Measurements from ENCODE around the gene KRTAP12-2.
A peak's percentile ranks its signal among the peaks of the same experiment; 100 is the strongest.

The KRTAP12-2 gene

DNA sequence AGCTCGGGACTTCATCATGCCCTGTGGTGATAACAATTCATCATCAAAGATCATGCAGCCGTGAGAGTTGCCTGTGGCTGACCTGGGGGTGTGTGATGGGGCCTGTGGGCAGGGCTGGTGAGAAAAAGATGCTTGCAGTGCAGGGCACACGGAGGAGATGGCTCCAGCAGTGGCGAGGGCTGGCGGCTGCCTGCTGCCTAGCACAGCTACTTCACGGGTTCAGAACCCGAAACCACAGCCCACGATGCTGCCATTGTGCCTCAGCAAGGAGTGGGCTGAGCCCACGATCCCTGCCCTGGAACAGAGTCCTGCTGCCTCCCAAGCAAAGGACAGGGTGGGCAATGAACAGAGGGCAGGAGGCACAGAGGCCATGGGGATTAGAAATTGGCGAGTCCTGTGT lies 40.5 kb downstream of the KRTAP12-2 start:
- Histone ChIP-seq H3K79me2 (ENCODE audit: control insufficient read depth, insufficient read depth, low read length) (no peaks in the 10 kb centered on the region), H3K36me3 (ENCODE audit: control insufficient read depth, insufficient read depth, low read length) (no peaks in the 10 kb centered on the region), H3K4me2 (ENCODE audit: low read length) (no peak overlapping the region), H2BK15ac (replicated peaks; ENCODE audit: low read depth) (no peak overlapping the region), H3K4ac (ENCODE audit: low read depth, low read length) (no peak overlapping the region), H3K79me1 (ENCODE audit: low read length) (no peaks in the 10 kb centered on the region), H3K18ac (ENCODE audit: low read length) (no peak overlapping the region), H3K4me1 (ENCODE audit: control insufficient read depth, low read depth, low read length) (no peaks in the 10 kb centered on the region), H2BK5ac (ENCODE audit: low read length) (no peak overlapping the region), H3K56ac (ENCODE audit: low read length) (no peak overlapping the region), H3K27ac (ENCODE audit: low read depth, low read length) (no peak overlapping the region), H3K9ac (ENCODE audit: low read length) (no peak overlapping the region), H3K23ac (ENCODE audit: low read length) (no peak overlapping the region), H3K4me3 (ENCODE audit: low read length) (no peak overlapping the region), H2BK120ac (ENCODE audit: low read depth, low read length) (no peak overlapping the region), H4K5ac (ENCODE audit: low read length) (no peak overlapping the region), H4K8ac (ENCODE audit: low read depth, low read length) (no peak overlapping the region), H2AK5ac (ENCODE audit: low read length) (no peak overlapping the region), H3K27me3 (ENCODE audit: insufficient read depth, low read length, poor library complexity) (no peaks in the 10 kb centered on the region)
- no CpG with 5 or more reads among the region's 10 CpGs for WGBS (ENCODE audit: extremely low coverage, insufficient coverage, low lambda C conversion rate)
- DNase-seq: no peak

DNA sequence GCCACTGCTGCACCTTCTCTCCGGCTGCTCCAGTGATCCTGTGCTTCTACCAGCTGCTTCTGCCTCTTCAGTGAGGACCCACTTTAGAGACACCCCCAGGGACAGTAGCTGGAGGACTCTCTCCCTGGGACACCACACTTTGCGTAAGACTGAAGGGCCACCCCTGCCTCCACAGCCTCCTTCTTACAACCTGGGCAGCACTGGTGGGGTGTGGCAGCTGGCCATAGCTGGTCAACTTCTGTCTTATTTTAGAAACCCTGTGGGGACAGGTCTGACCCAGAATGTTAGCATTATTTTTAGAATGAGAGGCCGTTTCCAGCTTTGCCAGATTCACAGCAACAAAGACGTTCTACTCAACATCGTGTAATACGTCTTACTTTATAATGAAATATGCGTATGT lies 41.0 kb downstream of the KRTAP12-2 start:
- Histone ChIP-seq H3K18ac (ENCODE audit: low read length) (no peak overlapping the region), H2BK120ac (ENCODE audit: low read depth, low read length) (no peak overlapping the region), H3K36me3 (ENCODE audit: control insufficient read depth, insufficient read depth, low read length) (no peaks in the 10 kb centered on the region), H2BK15ac (replicated peaks; ENCODE audit: low read depth) (no peak overlapping the region), H3K27ac (ENCODE audit: low read depth, low read length) (no peak overlapping the region), H3K79me1 (ENCODE audit: low read length) (no peaks in the 10 kb centered on the region), H4K8ac (ENCODE audit: low read depth, low read length) (no peak overlapping the region), H4K5ac (ENCODE audit: low read length) (no peak overlapping the region), H3K79me2 (ENCODE audit: control insufficient read depth, insufficient read depth, low read length) (no peaks in the 10 kb centered on the region), H3K4me1 (ENCODE audit: control insufficient read depth, low read depth, low read length) (no peaks in the 10 kb centered on the region), H3K56ac (ENCODE audit: low read length) (no peak overlapping the region), H3K9ac (ENCODE audit: low read length) (no peak overlapping the region), H2BK5ac (ENCODE audit: low read length) (no peak overlapping the region), H3K23ac (ENCODE audit: low read length) (no peak overlapping the region), H3K27me3 (ENCODE audit: insufficient read depth, low read length, poor library complexity) (no peaks in the 10 kb centered on the region), H3K4me2 (ENCODE audit: low read length) (no peak overlapping the region), H3K4ac (ENCODE audit: low read depth, low read length) (no peak overlapping the region), H3K4me3 (ENCODE audit: low read length) (no peak overlapping the region), H2AK5ac (ENCODE audit: low read length) (no peak overlapping the region)
- no peak for DNase-seq
- no CpG with 5 or more reads among the region's 7 CpGs for whole genome bisulfite sequencing (ENCODE audit: extremely low coverage, insufficient coverage, low lambda C conversion rate)

DNA sequence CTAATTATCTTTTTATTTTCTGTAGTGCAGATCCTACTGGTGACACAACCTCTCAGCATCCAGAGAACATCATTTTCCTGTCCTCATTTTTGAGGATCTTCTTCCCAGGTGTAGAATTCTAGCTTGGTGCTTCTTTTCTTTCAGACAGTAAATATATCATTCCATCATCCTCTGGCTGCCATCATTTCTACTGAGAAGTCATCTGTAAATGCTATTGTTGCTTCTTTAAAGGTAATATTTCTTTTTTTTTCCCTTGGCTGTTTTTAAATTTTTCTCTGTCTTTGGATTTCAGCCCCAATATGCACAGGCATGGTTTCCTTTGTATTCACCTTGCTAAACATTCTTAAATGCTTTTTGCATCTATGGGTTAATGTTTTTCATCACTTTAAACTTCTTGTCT lies 43.2 kb downstream of the KRTAP12-2 start:
- Histone ChIP-seq H3K79me1 (ENCODE audit: low read length) (no peaks in the 10 kb centered on the region), H3K4ac (ENCODE audit: low read depth, low read length) (no peak overlapping the region), H4K5ac (ENCODE audit: low read length) (no peak overlapping the region), H3K4me2 (ENCODE audit: low read length) (no peak overlapping the region), H3K36me3 (ENCODE audit: control insufficient read depth, insufficient read depth, low read length) (no peaks in the 10 kb centered on the region), H3K56ac (ENCODE audit: low read length) (no peak overlapping the region), H3K79me2 (ENCODE audit: control insufficient read depth, insufficient read depth, low read length) (no peaks in the 10 kb centered on the region), H2BK120ac (ENCODE audit: low read depth, low read length) (no peak overlapping the region), H4K8ac (ENCODE audit: low read depth, low read length) (no peak overlapping the region), H2BK15ac (replicated peaks; ENCODE audit: low read depth) (no peak overlapping the region), H3K23ac (ENCODE audit: low read length) (no peak overlapping the region), H2BK5ac (ENCODE audit: low read length) (no peak overlapping the region), H2AK5ac (ENCODE audit: low read length) (no peak overlapping the region), H3K4me1 (ENCODE audit: control insufficient read depth, low read depth, low read length) (peaks cover 4% of the 10 kb centered on the region), H3K18ac (ENCODE audit: low read length) (no peak overlapping the region), H3K27me3 (ENCODE audit: insufficient read depth, low read length, poor library complexity) (no peaks in the 10 kb centered on the region), H3K27ac (ENCODE audit: low read depth, low read length) (no peak overlapping the region), H3K4me3 (ENCODE audit: low read length) (no peak overlapping the region), H3K9ac (ENCODE audit: low read length) (no peak overlapping the region)
- no peak for DNase-seq

DNA sequence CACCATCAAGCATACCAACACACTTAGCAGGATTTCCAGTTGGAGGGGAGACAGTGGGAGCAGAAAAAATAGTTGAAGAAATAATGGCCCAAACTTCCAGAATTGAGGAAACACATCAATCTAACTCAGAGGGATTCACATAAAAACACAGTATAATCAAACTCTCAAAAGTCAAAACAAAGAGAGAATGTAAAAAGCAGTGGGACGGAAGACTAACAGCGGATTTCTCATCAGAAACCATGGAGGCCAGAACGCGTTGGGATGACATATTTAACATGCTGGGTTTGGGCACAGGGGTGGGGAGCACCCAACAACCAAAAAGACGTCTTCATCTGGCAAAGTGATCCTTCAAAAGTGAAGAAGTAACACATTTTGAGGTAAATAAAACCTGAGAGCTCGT lies 46.8 kb downstream of the KRTAP12-2 start:
- WGBS (ENCODE audit: extremely low coverage, insufficient coverage, low lambda C conversion rate): no CpG with 5 or more reads among the region's 6 CpGs
- H3K4me2 ChIP-seq (ENCODE audit: low read length): no peak overlapping the region
- H3K4ac ChIP-seq (ENCODE audit: low read depth, low read length): no peak overlapping the region
- no peaks in the 10 kb centered on the region for H3K79me1 ChIP-seq (ENCODE audit: low read length)
- H2AK5ac ChIP-seq (ENCODE audit: low read length): no peak overlapping the region
- no peak overlapping the region for H3K18ac ChIP-seq (ENCODE audit: low read length)
- no peak overlapping the region for H3K23ac ChIP-seq (ENCODE audit: low read length)
- H2BK15ac ChIP-seq (replicated peaks; ENCODE audit: low read depth): no peak overlapping the region
- no peak overlapping the region for H4K5ac ChIP-seq (ENCODE audit: low read length)
- H2BK5ac ChIP-seq (ENCODE audit: low read length): no peak overlapping the region
- no peak for DNase-seq
- no peak overlapping the region for H3K56ac ChIP-seq (ENCODE audit: low read length)
- H3K27me3 ChIP-seq (ENCODE audit: insufficient read depth, low read length, poor library complexity): no peaks in the 10 kb centered on the region
- H3K9ac ChIP-seq (ENCODE audit: low read length): no peak overlapping the region
- H3K79me2 ChIP-seq (ENCODE audit: control insufficient read depth, insufficient read depth, low read length): no peaks in the 10 kb centered on the region
- H3K4me1 ChIP-seq (ENCODE audit: control insufficient read depth, low read depth, low read length): peaks cover 4% of the 10 kb centered on the region
- H4K8ac ChIP-seq (ENCODE audit: low read depth, low read length): no peak overlapping the region
- H3K36me3 ChIP-seq (ENCODE audit: control insufficient read depth, insufficient read depth, low read length): no peaks in the 10 kb centered on the region
- H3K27ac ChIP-seq (ENCODE audit: low read depth, low read length): no peak overlapping the region
- H3K4me3 ChIP-seq (ENCODE audit: low read length): no peak overlapping the region
- H2BK120ac ChIP-seq (ENCODE audit: low read depth, low read length): no peak overlapping the region

DNA sequence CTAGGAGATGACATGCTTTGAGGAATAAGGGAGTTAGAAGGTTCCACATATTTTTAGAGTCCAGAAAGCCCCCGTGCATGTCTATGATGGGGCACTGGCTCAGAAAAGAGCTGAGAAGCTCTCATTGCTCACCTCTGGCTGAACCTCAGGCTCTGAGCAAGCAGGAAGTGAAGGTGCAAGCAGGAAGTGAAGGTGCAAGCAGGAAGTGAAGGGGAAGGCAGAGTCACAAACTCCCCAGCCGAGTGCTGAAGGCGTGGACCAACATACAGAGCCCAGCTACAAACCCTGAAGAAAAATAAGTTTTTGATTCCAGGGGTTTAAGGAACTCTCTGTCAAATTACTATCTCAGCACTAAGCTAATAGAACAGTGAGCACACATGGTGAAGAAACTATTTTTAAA lies 47.8 kb downstream of the KRTAP12-2 start:
- Histone ChIP-seq H4K5ac (ENCODE audit: low read length) (no peak overlapping the region), H2BK5ac (ENCODE audit: low read length) (no peak overlapping the region), H3K4me1 (ENCODE audit: control insufficient read depth, low read depth, low read length) (peaks cover 4% of the 10 kb centered on the region), H3K79me2 (ENCODE audit: control insufficient read depth, insufficient read depth, low read length) (no peaks in the 10 kb centered on the region), H3K79me1 (ENCODE audit: low read length) (no peaks in the 10 kb centered on the region), H3K27ac (ENCODE audit: low read depth, low read length) (no peak overlapping the region), H3K23ac (ENCODE audit: low read length) (no peak overlapping the region), H3K4ac (ENCODE audit: low read depth, low read length) (no peak overlapping the region), H2AK5ac (ENCODE audit: low read length) (no peak overlapping the region), H2BK15ac (replicated peaks; ENCODE audit: low read depth) (no peak overlapping the region), H3K4me2 (ENCODE audit: low read length) (no peak overlapping the region), H3K18ac (ENCODE audit: low read length) (no peak overlapping the region), H3K27me3 (ENCODE audit: insufficient read depth, low read length, poor library complexity) (no peaks in the 10 kb centered on the region), H3K4me3 (ENCODE audit: low read length) (no peak overlapping the region), H3K56ac (ENCODE audit: low read length) (peak overlapping the region; percentile 31), H4K8ac (ENCODE audit: low read depth, low read length) (no peak overlapping the region), H2BK120ac (ENCODE audit: low read depth, low read length) (no peak overlapping the region), H3K36me3 (ENCODE audit: control insufficient read depth, insufficient read depth, low read length) (no peaks in the 10 kb centered on the region), H3K9ac (ENCODE audit: low read length) (no peak overlapping the region)
- no peak for DNase-seq
- WGBS (ENCODE audit: extremely low coverage, insufficient coverage, low lambda C conversion rate): no CpG with 5 or more reads among the region's 3 CpGs

DNA sequence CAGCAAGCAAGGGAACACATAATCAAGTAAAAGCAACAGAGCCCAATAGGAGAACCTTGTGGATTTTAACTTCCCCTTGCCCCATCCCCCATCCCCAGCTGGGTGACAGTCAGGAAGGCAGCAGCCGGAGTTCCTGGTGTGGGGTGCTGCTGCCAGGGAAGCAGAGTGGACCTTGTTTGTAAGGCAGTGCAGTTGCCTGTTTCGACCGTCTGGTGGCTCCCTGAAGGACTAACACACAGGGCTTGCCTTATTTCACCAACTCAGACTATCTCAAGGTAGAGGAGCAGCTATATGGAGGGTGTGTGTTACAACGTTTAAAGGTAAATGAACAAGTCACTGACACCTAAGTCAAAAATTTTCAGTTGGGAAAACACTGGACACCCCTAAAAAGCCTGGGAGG lies 48.2 kb downstream of the KRTAP12-2 start:
- Histone ChIP-seq H3K79me2 (ENCODE audit: control insufficient read depth, insufficient read depth, low read length) (no peaks in the 10 kb centered on the region), H3K4me3 (ENCODE audit: low read length) (no peak overlapping the region), H4K5ac (ENCODE audit: low read length) (no peak overlapping the region), H3K56ac (ENCODE audit: low read length) (no peak overlapping the region), H3K79me1 (ENCODE audit: low read length) (no peaks in the 10 kb centered on the region), H3K4me2 (ENCODE audit: low read length) (no peak overlapping the region), H2BK5ac (ENCODE audit: low read length) (no peak overlapping the region), H3K27ac (ENCODE audit: low read depth, low read length) (no peak overlapping the region), H3K36me3 (ENCODE audit: control insufficient read depth, insufficient read depth, low read length) (no peaks in the 10 kb centered on the region), H3K4me1 (ENCODE audit: control insufficient read depth, low read depth, low read length) (peaks cover 4% of the 10 kb centered on the region), H4K8ac (ENCODE audit: low read depth, low read length) (no peak overlapping the region), H3K27me3 (ENCODE audit: insufficient read depth, low read length, poor library complexity) (no peaks in the 10 kb centered on the region), H2AK5ac (ENCODE audit: low read length) (no peak overlapping the region), H3K9ac (ENCODE audit: low read length) (no peak overlapping the region), H3K23ac (ENCODE audit: low read length) (no peak overlapping the region), H2BK15ac (replicated peaks; ENCODE audit: low read depth) (no peak overlapping the region), H3K4ac (ENCODE audit: low read depth, low read length) (no peak overlapping the region), H2BK120ac (ENCODE audit: low read depth, low read length) (no peak overlapping the region), H3K18ac (ENCODE audit: low read length) (no peak overlapping the region)
- DNase-seq: peak; percentile 66
- WGBS (ENCODE audit: extremely low coverage, insufficient coverage, low lambda C conversion rate): no CpG with 5 or more reads among the region's 4 CpGs

Data from mesendoderm (in vitro differentiated cells).